ENCODE data around the gene SPAG17. TPM values are rescaled to one million over a fixed set of nuclear protein-coding genes. Genes with fewer than 3 reads are reported as not detected.

SPAG17 gene
- total RNA-seq, 4 donors from 2014 or later: not detected

- Histone ChIP-seq H3K4me3 (no peak overlapping the region), H3K4me1 (no peaks in the 10 kb centered on the region), H3K36me3 (no peaks in the 10 kb centered on the region), H3K27ac (no peak overlapping the region), H3K9me3 (no peaks in the 10 kb centered on the region), H3K27me3 (no peaks in the 10 kb centered on the region)
- intact Hi-C loops (cut with DNase I; ENCODE audit: low total_unique reads): no loop called here
- ATAC-seq (no peak), DNase-seq (no peak)
- in situ Hi-C loops (cut with MboI; ENCODE audit: low sequenced_read_pairs in 4 of 4): loop anchor here in 3 of 4 donors (25.0 kb wide), 2 partner anchors 851 to 1201 kb away; partner anchors contain the start of gene HAO2 (in 1 of the 3)
- TF ChIP-seq, protein P1, sequence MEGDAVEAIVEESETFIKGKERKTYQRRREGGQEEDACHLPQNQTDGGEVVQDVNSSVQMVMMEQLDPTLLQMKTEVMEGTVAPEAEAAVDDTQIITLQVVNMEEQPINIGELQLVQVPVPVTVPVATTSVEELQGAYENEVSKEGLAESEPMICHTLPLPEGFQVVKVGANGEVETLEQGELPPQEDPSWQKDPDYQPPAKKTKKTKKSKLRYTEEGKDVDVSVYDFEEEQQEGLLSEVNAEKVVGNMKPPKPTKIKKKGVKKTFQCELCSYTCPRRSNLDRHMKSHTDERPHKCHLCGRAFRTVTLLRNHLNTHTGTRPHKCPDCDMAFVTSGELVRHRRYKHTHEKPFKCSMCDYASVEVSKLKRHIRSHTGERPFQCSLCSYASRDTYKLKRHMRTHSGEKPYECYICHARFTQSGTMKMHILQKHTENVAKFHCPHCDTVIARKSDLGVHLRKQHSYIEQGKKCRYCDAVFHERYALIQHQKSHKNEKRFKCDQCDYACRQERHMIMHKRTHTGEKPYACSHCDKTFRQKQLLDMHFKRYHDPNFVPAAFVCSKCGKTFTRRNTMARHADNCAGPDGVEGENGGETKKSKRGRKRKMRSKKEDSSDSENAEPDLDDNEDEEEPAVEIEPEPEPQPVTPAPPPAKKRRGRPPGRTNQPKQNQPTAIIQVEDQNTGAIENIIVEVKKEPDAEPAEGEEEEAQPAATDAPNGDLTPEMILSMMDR (IDR thresholded peaks at IDR 0.05 in 4 of 5, conservative IDR thresholded peaks at IDR 0.05 in 1 of 5): no peak
- no peak for TF ChIP-seq POLR2A (IDR thresholded peaks at IDR 0.05)
These were observed 24.2 kb downstream of the SPAG17 start for GRCh38 chr1:118160806-118161205.

DNA sequence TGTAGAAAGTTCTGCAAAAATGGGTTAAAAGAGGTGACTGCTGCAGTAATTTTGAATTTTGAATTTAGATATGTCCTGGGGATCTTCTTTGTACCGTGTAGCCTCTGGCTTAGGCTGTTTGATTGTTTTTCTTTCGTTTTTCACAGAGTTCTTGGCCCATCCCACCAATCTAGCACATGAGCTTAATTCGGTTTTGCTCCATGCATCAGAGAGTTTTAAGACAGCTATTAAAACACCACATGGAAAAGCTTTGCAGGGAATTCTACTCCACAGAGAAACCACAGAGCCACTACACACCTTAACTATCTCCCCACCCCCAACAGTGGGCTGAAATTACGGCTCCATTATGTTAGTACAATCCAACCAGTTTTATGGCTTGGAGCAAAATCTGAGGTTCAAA lies 25.5 kb downstream of the SPAG17 start:
- in situ Hi-C loops (cut with MboI; ENCODE audit: low sequenced_read_pairs in 4 of 4) (loop anchor here (10.0 to 25.0 kb wide), 3 partner anchors 853 to 1203 kb away; partner anchors contain the start of gene HAO2 (in 1 of the 4)), intact Hi-C loops (cut with DNase I; ENCODE audit: low total_unique reads) (loop anchor here (10.0 kb wide), 1 partner anchor 555 kb away; no protein-coding TSS in a partner anchor)

DNA sequence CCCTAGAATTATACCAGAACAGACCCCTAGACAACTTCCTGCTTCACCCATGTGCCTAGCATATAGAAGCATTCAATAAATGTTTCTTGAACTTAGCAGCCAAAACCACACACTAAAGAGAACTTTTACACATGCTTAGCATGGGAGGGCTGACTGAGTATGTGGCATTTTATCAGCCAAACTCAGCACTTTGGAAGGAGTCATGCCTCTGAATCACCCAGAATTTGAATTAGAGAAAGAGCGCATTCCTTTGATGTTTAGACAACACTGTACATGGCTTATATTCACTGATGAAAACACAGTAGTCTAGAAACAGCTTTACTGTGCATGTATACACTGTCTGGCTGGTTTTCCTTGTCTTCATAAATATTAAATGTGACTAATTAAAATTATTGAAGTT lies 26.1 kb downstream of the SPAG17 start:
- H3K27ac ChIP-seq: no peak overlapping the region
- no peaks in the 10 kb centered on the region for H3K4me1 ChIP-seq
- ATAC-seq (no peak), DNase-seq (no peak)
- TF ChIP-seq, protein P1 (IDR thresholded peaks at IDR 0.05 in 4 of 5, conservative IDR thresholded peaks at IDR 0.05 in 1 of 5): no peak
- no peak for TF ChIP-seq POLR2A (IDR thresholded peaks at IDR 0.05)
- no peak overlapping the region for H3K4me3 ChIP-seq
- no peaks in the 10 kb centered on the region for H3K36me3 ChIP-seq
- no peaks in the 10 kb centered on the region for H3K9me3 ChIP-seq
- intact Hi-C loops (cut with DNase I; ENCODE audit: low total_unique reads) (loop anchor here (10.0 kb wide), 1 partner anchor 556 kb away; no protein-coding TSS in a partner anchor), in situ Hi-C loops (cut with MboI; ENCODE audit: low sequenced_read_pairs in 4 of 4) (loop anchor here (10.0 to 25.0 kb wide), 3 partner anchors 853 to 1203 kb away; partner anchors contain the start of gene HAO2 (in 1 of the 4))
- H3K27me3 ChIP-seq: no peaks in the 10 kb centered on the region

More for the DNA sequence above, 25.5 kb downstream of the SPAG17 start:
- Histone ChIP-seq H3K9me3 (no peaks in the 10 kb centered on the region), H3K4me3 (no peak overlapping the region), H3K27ac (no peak overlapping the region), H3K27me3 (no peaks in the 10 kb centered on the region), H3K4me1 (no peaks in the 10 kb centered on the region), H3K36me3 (no peaks in the 10 kb centered on the region)
- no peak for ATAC-seq
- DNase-seq: no peak
- TF ChIP-seq POLR2A (IDR thresholded peaks at IDR 0.05): no peak
- TF ChIP-seq, protein P1 (IDR thresholded peaks at IDR 0.05 in 4 of 5, conservative IDR thresholded peaks at IDR 0.05 in 1 of 5): no peak

DNA sequence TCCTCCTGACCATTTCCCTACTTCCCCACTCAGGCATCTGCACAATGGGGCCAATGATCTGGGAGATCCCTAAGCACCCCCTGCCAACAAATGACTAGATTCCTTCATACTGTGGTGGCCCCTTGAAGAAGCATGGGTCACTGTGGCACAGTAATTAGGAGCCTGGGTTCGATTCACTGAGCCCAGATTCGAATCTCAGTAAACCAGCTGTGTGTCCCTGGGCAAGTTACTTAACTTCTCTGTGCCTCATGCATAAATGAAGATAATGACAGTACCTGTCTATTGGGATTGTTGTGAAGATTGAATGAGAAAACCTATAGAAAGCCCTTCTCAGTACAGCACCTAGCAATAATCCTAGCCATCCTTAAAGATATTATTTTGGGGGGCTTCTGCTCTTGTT lies 27.5 kb downstream of the SPAG17 start:
- Histone ChIP-seq H3K27me3 (no peaks in the 10 kb centered on the region), H3K36me3 (no peaks in the 10 kb centered on the region), H3K27ac (no peak overlapping the region), H3K4me3 (no peak overlapping the region), H3K9me3 (no peaks in the 10 kb centered on the region), H3K4me1 (no peaks in the 10 kb centered on the region)
- intact Hi-C loops (cut with DNase I; ENCODE audit: low total_unique reads) (loop anchor here (10.0 kb wide), 1 partner anchor 557 kb away; no protein-coding TSS in a partner anchor), in situ Hi-C loops (cut with MboI; ENCODE audit: low sequenced_read_pairs in 4 of 4) (loop anchor here (10.0 to 25.0 kb wide), 3 partner anchors 855 to 1205 kb away; partner anchors contain the start of gene HAO2 (in 1 of the 4))
- DNase-seq: no peak
- TF ChIP-seq, protein P1 (IDR thresholded peaks at IDR 0.05 in 4 of 5, conservative IDR thresholded peaks at IDR 0.05 in 1 of 5): no peak
- TF ChIP-seq POLR2A (IDR thresholded peaks at IDR 0.05): no peak
- no peak for ATAC-seq

Measured in gastrocnemius medialis (tissue), 4 donors.